ENCODE results near the gene APMAP.
"Not testable (repeated sequence)": the region's sequence is repeated elsewhere in the genome, so short reads cannot be mapped to it uniquely, and the experiment has no call there.

GRCh38 chr20:25001323-25001722 is 8.8 kb upstream of the APMAP start:
- TF ChIP-seq CTCF (IDR thresholded peaks at IDR 0.05; ENCODE audit: poor library complexity); EZH2phosphoT487 (IDR thresholded peaks at IDR 0.05; ENCODE audit: low read depth, severe bottlenecking, unreplicated experiment); EZH2 (IDR thresholded peaks at IDR 0.05; ENCODE audit: borderline replicate concordance): not testable (repeated sequence)
